ENCODE data around the gene SNX6.

DNA sequence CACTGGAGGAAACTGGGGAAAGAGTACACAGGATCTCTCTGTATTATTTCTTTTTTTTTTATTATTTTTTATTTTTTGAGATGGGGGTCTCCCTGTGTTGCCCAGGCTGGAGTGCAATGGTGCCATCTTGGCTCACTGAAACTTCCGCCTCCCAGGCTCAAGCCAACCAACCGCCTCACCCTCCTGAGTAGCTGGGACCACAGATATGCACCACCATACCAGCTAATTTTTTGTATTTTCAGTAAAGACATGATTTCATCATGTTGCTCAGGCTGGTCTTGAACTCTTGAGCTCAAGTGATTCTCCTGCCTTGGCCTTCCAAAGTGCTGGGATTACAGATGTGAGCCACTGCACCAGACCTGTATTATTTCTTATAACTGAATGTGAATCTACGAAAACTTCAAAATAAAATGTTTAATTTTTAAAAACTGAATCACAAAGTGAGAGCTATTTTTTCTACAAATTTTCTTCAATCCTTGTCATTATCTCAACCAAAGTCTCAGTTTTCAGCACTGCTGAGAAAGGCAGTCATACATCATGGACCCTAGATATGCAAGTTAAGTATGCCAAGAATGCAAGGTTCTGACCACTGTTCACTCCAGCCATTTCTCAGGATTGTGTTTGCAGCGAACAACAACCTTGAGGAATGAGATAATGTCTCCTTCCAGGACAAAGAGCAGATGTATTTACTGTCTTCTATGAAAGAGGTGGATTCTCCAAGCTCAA, 92.8 kb downstream of the SNX6 start:
- TF ChIP-seq, protein P1, sequence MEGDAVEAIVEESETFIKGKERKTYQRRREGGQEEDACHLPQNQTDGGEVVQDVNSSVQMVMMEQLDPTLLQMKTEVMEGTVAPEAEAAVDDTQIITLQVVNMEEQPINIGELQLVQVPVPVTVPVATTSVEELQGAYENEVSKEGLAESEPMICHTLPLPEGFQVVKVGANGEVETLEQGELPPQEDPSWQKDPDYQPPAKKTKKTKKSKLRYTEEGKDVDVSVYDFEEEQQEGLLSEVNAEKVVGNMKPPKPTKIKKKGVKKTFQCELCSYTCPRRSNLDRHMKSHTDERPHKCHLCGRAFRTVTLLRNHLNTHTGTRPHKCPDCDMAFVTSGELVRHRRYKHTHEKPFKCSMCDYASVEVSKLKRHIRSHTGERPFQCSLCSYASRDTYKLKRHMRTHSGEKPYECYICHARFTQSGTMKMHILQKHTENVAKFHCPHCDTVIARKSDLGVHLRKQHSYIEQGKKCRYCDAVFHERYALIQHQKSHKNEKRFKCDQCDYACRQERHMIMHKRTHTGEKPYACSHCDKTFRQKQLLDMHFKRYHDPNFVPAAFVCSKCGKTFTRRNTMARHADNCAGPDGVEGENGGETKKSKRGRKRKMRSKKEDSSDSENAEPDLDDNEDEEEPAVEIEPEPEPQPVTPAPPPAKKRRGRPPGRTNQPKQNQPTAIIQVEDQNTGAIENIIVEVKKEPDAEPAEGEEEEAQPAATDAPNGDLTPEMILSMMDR (IDR thresholded peaks at IDR 0.05): no peak
- TF ChIP-seq POLR2A (IDR thresholded peaks at IDR 0.05): no peak

Data from body of pancreas (tissue), 4 donors.